Lung (tissue), 12 donors: ENCODE data around the gene CARMIL1. TPM values are rescaled to one million over a fixed set of nuclear protein-coding genes. Genes with fewer than 3 reads are reported as not detected.

Source experiments
- ATAC-seq: fragments of 200-7000 bp; cut with Tn5 transposase; one replicate; pipeline ENCODE4 v1.9.1; 2020; ENCODE audit warnings: moderate number of reproducible peaks; ENCODE audit not compliant: insufficient read depth, low FRiP score
- DNase-seq, 3 donors: peaks; one replicate each; pipeline ENCODE4 v3.0.0-alpha.2; 2013 to 2017
- H3K27ac ChIP-seq, 2 donors: one replicate each; pipeline ENCODE4 v1.5.1; 2013; ENCODE audit warnings: mild to moderate bottlenecking in 2 of 2, moderate library complexity in 2 of 2, control low read depth in 1 of 2, inconsistent platforms in 1 of 2, low read depth in 1 of 2, low read length in 1 of 2
- H3K27me3 ChIP-seq, 3 donors: one replicate each; pipeline ENCODE4 v1.5.1; 2013; ENCODE audit warnings: low read length in 2 of 3; ENCODE audit not compliant: control insufficient read depth in 3 of 3, insufficient read depth in 3 of 3
- H3K36me3 ChIP-seq, 4 donors: one replicate each; pipeline ENCODE4 v1.5.1; 2013; ENCODE audit warnings: low read length in 4 of 4, mild to moderate bottlenecking in 1 of 4, moderate library complexity in 1 of 4; ENCODE audit not compliant: control insufficient read depth in 4 of 4, insufficient read depth in 4 of 4
- H3K4me1 ChIP-seq, 5 donors: one replicate each; pipeline ENCODE4 v1.5.1; 2013; ENCODE audit warnings: low read length in 5 of 5, mild to moderate bottlenecking in 2 of 5, moderate library complexity in 1 of 5; ENCODE audit not compliant: control insufficient read depth in 5 of 5, insufficient read depth in 5 of 5
- H3K4me3 ChIP-seq: one replicate; pipeline ENCODE4 v1.5.1; 2013; ENCODE audit warnings: mild to moderate bottlenecking, control low read depth, moderate library complexity
- H3K9ac ChIP-seq, 2 donors: one replicate each; pipeline ENCODE4 v1.5.1; 2013; ENCODE audit warnings: low read length in 2 of 2, control low read depth in 1 of 2; ENCODE audit not compliant: insufficient read depth in 1 of 2
- H3K9me3 ChIP-seq, 4 donors: one replicate each; pipeline ENCODE4 v1.5.1; 2013; ENCODE audit warnings: low read length in 3 of 4, mild to moderate bottlenecking in 1 of 4, moderate library complexity in 1 of 4; ENCODE audit not compliant: control insufficient read depth in 4 of 4, insufficient read depth in 3 of 4
- WGBS, 2 donors: extraction: QIAGEN DNeasy Blood & Tissue Kit; methylation state at CpG; one replicate each; pipeline ENCODE4 v1.1.7; 2013; 5-methylcytosine and 5-hydroxymethylcytosine counted together
- polyA plus RNA-seq, 2 donors: library from polyadenylated mRNA; stranded (reverse); fragments of 200-250 nt; gene quantifications; one replicate each; pipeline ENCODE4 v1.2.1, GENCODE V29; 2013
- total RNA-seq, 2 donors: library from RNA; depleted of rRNA in 1 of 2; stranded (reverse); fragments of >200 nt in 1 of 2; gene quantifications; one replicate each; pipeline ENCODE4 v1.2.1, GENCODE V29; 2014 to 2021
- TF ChIP-seq, protein P1 (sequence below): IDR thresholded peaks from 2 replicates; pipeline ENCODE4 v1.5.1; 2012; ENCODE audit warnings: mild to moderate bottlenecking; ENCODE audit errors: control extremely low read depth, extremely low read depth
- donor health status: control.
- donor health status: control.
- donor health status: Bipolar disorder and iron deficiency.
- donor health status: healthy.
- donor health status: DM: yes; HTN: yes; CAD: no.

The CARMIL1 gene
- total and polyA plus RNA-seq, 4 donors = 8.0 to 38.3 (median 34.9) TPM

DNA sequence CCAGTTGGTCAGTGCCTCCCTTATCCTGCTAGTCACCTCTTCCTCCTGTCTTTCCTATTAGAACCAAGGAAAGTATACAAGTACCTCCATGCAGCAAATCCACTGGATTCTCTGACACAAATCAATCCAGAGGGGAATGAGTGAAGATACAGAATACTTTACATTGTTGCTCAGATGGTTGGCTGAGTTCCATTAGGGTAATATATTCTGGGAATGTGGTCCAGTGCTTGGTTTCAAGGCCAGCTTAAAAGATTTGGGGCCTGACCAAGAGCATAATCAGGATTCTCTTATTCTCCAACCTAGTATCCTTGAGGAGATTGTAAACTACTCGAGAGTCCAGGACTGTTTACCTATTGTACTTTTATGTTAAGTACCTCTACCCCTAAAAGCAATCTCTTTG is 23.0 kb downstream of the CARMIL1 start:
- Histone ChIP-seq H3K9me3 (no peaks in the 10 kb centered on the region), H3K27me3 (no peaks in the 10 kb centered on the region), H3K4me1 (peaks cover 6 to 57% (median 19%) of the 10 kb centered on the region in 5 donors), H3K27ac (peak overlapping the region in 1 of 2 donors; percentile 61), H3K9ac (no peak overlapping the region), H3K4me3 (no peak overlapping the region), H3K36me3 (no peaks in the 10 kb centered on the region)
- DNase-seq = peak in 1 of 3 donors; percentile 60
- peak; percentile 39 for ATAC-seq
- TF ChIP-seq, protein P1, sequence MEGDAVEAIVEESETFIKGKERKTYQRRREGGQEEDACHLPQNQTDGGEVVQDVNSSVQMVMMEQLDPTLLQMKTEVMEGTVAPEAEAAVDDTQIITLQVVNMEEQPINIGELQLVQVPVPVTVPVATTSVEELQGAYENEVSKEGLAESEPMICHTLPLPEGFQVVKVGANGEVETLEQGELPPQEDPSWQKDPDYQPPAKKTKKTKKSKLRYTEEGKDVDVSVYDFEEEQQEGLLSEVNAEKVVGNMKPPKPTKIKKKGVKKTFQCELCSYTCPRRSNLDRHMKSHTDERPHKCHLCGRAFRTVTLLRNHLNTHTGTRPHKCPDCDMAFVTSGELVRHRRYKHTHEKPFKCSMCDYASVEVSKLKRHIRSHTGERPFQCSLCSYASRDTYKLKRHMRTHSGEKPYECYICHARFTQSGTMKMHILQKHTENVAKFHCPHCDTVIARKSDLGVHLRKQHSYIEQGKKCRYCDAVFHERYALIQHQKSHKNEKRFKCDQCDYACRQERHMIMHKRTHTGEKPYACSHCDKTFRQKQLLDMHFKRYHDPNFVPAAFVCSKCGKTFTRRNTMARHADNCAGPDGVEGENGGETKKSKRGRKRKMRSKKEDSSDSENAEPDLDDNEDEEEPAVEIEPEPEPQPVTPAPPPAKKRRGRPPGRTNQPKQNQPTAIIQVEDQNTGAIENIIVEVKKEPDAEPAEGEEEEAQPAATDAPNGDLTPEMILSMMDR = no peak
- whole genome bisulfite sequencing, 2 donors = 45 to 72% methylated on average over 1 of the region's 1 CpG

DNA sequence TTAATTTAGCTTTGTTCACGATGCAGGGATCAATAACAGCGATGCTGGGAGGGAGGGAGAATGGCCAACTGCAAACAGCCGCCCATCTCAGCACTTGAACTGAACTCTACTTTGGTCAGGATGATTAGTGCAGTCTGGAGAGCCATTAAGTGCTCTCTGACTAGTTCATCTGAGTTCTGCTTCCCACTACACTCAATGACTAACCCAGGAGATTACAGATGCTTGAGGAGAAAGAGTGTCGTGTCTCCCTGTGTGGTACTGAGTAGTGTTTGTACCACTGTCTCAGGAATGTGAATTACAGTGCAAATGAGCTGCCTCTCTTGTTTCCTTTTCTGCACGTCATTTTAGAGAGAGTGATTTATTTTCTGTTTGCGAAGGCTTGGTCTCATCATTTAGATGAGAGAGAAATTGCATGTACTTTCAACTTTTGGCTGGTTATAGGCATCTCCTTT is 23.5 kb downstream of the CARMIL1 start:
- ATAC-seq (peak; percentile 92), DNase-seq (peak; percentile 54 to 83 (median 82))
- TF ChIP-seq, protein P1 = no peak
- no peaks in the 10 kb centered on the region for H3K9me3 ChIP-seq
- no peaks in the 10 kb centered on the region for H3K27me3 ChIP-seq
- no peak overlapping the region for H3K4me3 ChIP-seq
- H3K27ac ChIP-seq = peak overlapping the region; percentile 33 to 61
- 52 to 54% methylated on average over 6 of the region's 6 CpGs for WGBS, 2 donors
- no peaks in the 10 kb centered on the region for H3K36me3 ChIP-seq
- H3K9ac ChIP-seq = peak overlapping the region in 1 of 2 donors; percentile 54
- H3K4me1 ChIP-seq = peaks cover 7 to 51% (median 19%) of the 10 kb centered on the region in 5 donors

DNA sequence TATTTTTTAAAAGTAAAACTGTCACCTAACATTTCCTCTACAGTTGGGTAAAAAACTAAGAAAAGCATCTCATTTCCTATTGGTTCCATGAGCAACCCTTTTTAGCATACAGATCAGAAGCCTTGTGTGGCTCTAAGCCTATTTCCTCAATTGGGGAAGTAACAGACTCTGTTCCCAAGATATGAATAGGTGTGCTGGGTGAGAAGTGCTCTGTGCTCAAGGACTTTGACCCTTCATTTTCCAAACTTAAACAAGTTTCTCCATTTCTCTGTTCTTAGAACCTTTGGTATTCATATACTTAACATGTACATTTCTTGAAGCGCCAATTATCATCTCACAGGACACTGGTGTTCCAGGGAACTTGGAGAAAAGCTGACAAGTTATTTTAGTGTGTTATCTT is 24.1 kb downstream of the CARMIL1 start:
- no peak for DNase-seq
- H3K36me3 ChIP-seq = no peaks in the 10 kb centered on the region
- no peaks in the 10 kb centered on the region for H3K27me3 ChIP-seq
- no peak for ATAC-seq
- no peaks in the 10 kb centered on the region for H3K9me3 ChIP-seq
- H3K4me1 ChIP-seq = peaks cover 9 to 46% (median 19%) of the 10 kb centered on the region in 5 donors
- H3K27ac ChIP-seq = peak overlapping the region; percentile 14 to 24
- WGBS, 2 donors = 97% methylated on average over 1 of the region's 1 CpG
- H3K9ac ChIP-seq = no peak overlapping the region
- H3K4me3 ChIP-seq = no peak overlapping the region
- TF ChIP-seq, protein P1 = no peak

DNA sequence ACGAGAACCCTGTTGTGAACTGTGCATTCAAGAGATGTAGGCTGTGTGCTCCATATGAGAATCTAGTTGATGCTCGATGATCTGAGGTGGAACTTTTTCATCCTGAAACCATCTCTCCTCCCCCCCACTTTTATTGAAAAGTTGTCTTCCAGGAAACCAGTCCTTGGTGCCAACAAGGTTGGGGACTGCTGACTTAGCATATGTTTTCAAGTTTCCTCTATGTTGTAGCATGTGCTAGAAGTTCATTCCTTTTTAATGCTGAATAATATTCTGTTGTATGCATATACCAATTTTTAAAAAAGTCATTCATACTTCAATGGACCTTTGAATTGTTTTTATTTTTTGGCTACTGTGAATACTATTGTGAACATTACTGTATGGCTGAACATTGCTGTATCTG is 27.2 kb downstream of the CARMIL1 start:
- H3K27ac ChIP-seq = no peak overlapping the region
- WGBS, 2 donors = 97 to 100% methylated on average over 2 of the region's 2 CpGs
- no peak overlapping the region for H3K9ac ChIP-seq
- peaks cover 4 to 35% (median 14%) of the 10 kb centered on the region in 5 donors for H3K4me1 ChIP-seq
- H3K27me3 ChIP-seq = no peaks in the 10 kb centered on the region
- TF ChIP-seq, protein P1 = no peak
- H3K36me3 ChIP-seq = no peaks in the 10 kb centered on the region
- no peaks in the 10 kb centered on the region for H3K9me3 ChIP-seq
- ATAC-seq (no peak), DNase-seq (no peak)
- no peak overlapping the region for H3K4me3 ChIP-seq
